NOMO-1 treated with dmso at 0.1 percent for 144 hours (cell line): ENCODE data around the gene PLPP4.

Experiments used
- DNase-seq: peaks from one replicate; lab custom pipeline; 2025; ENCODE audit not compliant: unreplicated experiment; lab: John Stamatoyannopoulos, UW

The PLPP4 gene

GRCh38 chr10:120572307-120572706, 115.3 kb downstream of the PLPP4 start:
- DNase-seq = no peak

GRCh38 chr10:120573355-120573754, 116.3 kb downstream of the PLPP4 start:
- no peak for DNase-seq

- DNase-seq = no peak
These were observed 118.0 kb downstream of the PLPP4 start for GRCh38 chr10:120574981-120575380.

GRCh38 chr10:120575411-120575810, 118.4 kb downstream of the PLPP4 start:
- DNase-seq = no peak

GRCh38 chr10:120578134-120578533, 121.1 kb downstream of the PLPP4 start:
- no peak for DNase-seq

GRCh38 chr10:120578890-120579289, 121.9 kb downstream of the PLPP4 start:
- DNase-seq = no peak

GRCh38 chr10:120580918-120581895, 124.2 kb downstream of the PLPP4 start:
- no peak for DNase-seq

- no peak for DNase-seq
These were observed 125.7 kb downstream of the PLPP4 start for GRCh38 chr10:120582753-120583152.

GRCh38 chr10:120583424-120584108, 126.5 kb downstream of the PLPP4 start:
- DNase-seq = no peak

- DNase-seq = no peak
These were observed 127.8 kb downstream of the PLPP4 start for GRCh38 chr10:120584786-120585185.

- DNase-seq = no peak
These were observed 129.4 kb downstream of the PLPP4 start for GRCh38 chr10:120586471-120586872.

GRCh38 chr10:120587061-120587460, 130.0 kb downstream of the PLPP4 start:
- no peak for DNase-seq

- DNase-seq = no peak
These were observed 131.3 kb downstream of the PLPP4 start for GRCh38 chr10:120588311-120588710.

- DNase-seq = no peak
These were observed 136.7 kb downstream of the PLPP4 start for GRCh38 chr10:120593693-120594092.

GRCh38 chr10:120597902-120598301, 140.9 kb downstream of the PLPP4 start:
- DNase-seq = no peak

GRCh38 chr10:120598386-120598785, 141.4 kb downstream of the PLPP4 start:
- no peak for DNase-seq

GRCh38 chr10:120599200-120599724, 142.2 kb downstream of the PLPP4 start:
- DNase-seq = no peak

GRCh38 chr10:120600871-120601649, 144.0 kb downstream of the PLPP4 start:
- DNase-seq = peak; percentile 35

GRCh38 chr10:120601999-120602398, 145.0 kb downstream of the PLPP4 start:
- no peak for DNase-seq

GRCh38 chr10:120605410-120605809, 148.4 kb downstream of the PLPP4 start:
- no peak for DNase-seq
